HL-60 (cell line): ENCODE measurements around the gene RNASE12.
A peak's percentile ranks its signal among the peaks of the same experiment; 100 is the strongest.

Experiments
- DNase-seq, 2 experiments: peaks; one replicate each; pipeline ENCODE4 v3.0.0-alpha.2; 2010 to 2020; ENCODE audit warnings: low read depth in 1 of 2, low spot score in 1 of 2
- H3K27ac ChIP-seq: fragments of 250-450 bp; sonication (Bioruptor Pico); replicated peaks from 2 replicates; pipeline ENCODE4 v1.5.1; 2020; ENCODE audit warnings: mild to moderate bottlenecking, moderate library complexity
- H3K27me3 ChIP-seq: fragments of 250-450 bp; sonication (Bioruptor Pico); 2 replicates; pipeline ENCODE4 v1.5.1; 2021; ENCODE audit warnings: mild to moderate bottlenecking, moderate library complexity; ENCODE audit not compliant: insufficient read depth, poor library complexity, severe bottlenecking
- H3K4me3 ChIP-seq: replicated peaks from 2 replicates; pipeline ENCODE4 v1.5.1; 2011; ENCODE audit warnings: mild to moderate bottlenecking, control low read depth, low read length; ENCODE audit not compliant: insufficient read depth
- GABPA ChIP-seq: IDR thresholded peaks from 2 replicates; pipeline ENCODE4 v1.6.1; 2012; ENCODE audit warnings: low read depth
- POLR2AphosphoS5 ChIP-seq: IDR thresholded peaks from 2 replicates; pipeline ENCODE4 v1.6.1; 2012; ENCODE audit warnings: low read depth
- SPI1 ChIP-seq: IDR thresholded peaks from 2 replicates; pipeline ENCODE4 v1.6.1; 2012; ENCODE audit warnings: low read depth, mild to moderate bottlenecking, borderline replicate concordance
- TF ChIP-seq, protein P1 (sequence below): IDR thresholded peaks from one replicate; pipeline ENCODE4 v1.5.1; 2011; ENCODE audit warnings: low read length, control low read depth, inconsistent platforms; ENCODE audit not compliant: insufficient read depth
- TF ChIP-seq, protein P2 (sequence below): IDR thresholded peaks from 2 replicates; pipeline ENCODE4 v1.6.1; 2012; ENCODE audit warnings: low read depth; ENCODE audit not compliant: insufficient replicate concordance

Gene RNASE12

DNA sequence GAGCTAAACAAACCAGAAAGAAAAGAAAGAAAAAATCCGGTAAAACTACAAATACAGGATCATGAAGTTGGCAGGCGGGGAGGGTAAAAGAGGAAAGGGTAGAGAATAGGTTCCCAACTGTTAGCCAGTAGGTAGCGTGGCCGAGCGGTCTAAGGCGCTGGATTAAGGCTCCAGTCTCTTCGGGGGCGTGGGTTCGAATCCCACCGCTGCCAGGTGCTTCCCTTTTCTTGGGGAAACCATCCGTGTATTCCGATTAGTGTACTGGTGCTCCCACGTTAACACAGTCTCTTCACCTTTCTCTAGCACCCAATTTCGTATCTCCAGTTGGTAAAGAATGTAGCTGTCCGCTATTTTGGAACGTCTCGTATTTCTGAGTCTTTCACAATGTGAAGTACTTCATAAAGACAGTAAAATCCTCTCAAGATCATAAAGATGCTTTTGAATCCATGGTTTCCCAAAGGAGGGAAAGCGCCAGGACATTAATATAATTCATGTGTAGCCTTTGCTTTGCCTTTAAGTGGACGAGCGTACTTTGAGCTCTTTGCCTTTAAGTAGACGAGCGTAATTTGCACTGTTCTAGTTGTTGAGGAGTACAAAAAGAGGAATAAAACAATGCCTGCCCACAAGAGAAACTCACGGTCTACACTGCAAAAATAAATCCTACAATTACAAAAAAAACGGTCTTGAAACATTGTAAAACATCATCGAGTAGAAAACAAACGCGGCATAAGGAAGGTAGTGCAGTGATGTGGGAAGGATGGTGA, 19.0 kb upstream of the RNASE12 start:
- H3K4me3 ChIP-seq, result peak overlapping the region; percentile 86
- no peaks in the 10 kb centered on the region for H3K27me3 ChIP-seq
- TF ChIP-seq, protein P1, sequence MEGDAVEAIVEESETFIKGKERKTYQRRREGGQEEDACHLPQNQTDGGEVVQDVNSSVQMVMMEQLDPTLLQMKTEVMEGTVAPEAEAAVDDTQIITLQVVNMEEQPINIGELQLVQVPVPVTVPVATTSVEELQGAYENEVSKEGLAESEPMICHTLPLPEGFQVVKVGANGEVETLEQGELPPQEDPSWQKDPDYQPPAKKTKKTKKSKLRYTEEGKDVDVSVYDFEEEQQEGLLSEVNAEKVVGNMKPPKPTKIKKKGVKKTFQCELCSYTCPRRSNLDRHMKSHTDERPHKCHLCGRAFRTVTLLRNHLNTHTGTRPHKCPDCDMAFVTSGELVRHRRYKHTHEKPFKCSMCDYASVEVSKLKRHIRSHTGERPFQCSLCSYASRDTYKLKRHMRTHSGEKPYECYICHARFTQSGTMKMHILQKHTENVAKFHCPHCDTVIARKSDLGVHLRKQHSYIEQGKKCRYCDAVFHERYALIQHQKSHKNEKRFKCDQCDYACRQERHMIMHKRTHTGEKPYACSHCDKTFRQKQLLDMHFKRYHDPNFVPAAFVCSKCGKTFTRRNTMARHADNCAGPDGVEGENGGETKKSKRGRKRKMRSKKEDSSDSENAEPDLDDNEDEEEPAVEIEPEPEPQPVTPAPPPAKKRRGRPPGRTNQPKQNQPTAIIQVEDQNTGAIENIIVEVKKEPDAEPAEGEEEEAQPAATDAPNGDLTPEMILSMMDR, result no peak
- TF ChIP-seq SPI1, result no peak
- TF ChIP-seq POLR2AphosphoS5, result no peak
- no peak for TF ChIP-seq GABPA
- TF ChIP-seq, protein P2, sequence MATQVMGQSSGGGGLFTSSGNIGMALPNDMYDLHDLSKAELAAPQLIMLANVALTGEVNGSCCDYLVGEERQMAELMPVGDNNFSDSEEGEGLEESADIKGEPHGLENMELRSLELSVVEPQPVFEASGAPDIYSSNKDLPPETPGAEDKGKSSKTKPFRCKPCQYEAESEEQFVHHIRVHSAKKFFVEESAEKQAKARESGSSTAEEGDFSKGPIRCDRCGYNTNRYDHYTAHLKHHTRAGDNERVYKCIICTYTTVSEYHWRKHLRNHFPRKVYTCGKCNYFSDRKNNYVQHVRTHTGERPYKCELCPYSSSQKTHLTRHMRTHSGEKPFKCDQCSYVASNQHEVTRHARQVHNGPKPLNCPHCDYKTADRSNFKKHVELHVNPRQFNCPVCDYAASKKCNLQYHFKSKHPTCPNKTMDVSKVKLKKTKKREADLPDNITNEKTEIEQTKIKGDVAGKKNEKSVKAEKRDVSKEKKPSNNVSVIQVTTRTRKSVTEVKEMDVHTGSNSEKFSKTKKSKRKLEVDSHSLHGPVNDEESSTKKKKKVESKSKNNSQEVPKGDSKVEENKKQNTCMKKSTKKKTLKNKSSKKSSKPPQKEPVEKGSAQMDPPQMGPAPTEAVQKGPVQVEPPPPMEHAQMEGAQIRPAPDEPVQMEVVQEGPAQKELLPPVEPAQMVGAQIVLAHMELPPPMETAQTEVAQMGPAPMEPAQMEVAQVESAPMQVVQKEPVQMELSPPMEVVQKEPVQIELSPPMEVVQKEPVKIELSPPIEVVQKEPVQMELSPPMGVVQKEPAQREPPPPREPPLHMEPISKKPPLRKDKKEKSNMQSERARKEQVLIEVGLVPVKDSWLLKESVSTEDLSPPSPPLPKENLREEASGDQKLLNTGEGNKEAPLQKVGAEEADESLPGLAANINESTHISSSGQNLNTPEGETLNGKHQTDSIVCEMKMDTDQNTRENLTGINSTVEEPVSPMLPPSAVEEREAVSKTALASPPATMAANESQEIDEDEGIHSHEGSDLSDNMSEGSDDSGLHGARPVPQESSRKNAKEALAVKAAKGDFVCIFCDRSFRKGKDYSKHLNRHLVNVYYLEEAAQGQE, result no peak
- peak; percentile 82 to 83 for DNase-seq
- H3K27ac ChIP-seq, result peak overlapping the region; percentile 58

DNA sequence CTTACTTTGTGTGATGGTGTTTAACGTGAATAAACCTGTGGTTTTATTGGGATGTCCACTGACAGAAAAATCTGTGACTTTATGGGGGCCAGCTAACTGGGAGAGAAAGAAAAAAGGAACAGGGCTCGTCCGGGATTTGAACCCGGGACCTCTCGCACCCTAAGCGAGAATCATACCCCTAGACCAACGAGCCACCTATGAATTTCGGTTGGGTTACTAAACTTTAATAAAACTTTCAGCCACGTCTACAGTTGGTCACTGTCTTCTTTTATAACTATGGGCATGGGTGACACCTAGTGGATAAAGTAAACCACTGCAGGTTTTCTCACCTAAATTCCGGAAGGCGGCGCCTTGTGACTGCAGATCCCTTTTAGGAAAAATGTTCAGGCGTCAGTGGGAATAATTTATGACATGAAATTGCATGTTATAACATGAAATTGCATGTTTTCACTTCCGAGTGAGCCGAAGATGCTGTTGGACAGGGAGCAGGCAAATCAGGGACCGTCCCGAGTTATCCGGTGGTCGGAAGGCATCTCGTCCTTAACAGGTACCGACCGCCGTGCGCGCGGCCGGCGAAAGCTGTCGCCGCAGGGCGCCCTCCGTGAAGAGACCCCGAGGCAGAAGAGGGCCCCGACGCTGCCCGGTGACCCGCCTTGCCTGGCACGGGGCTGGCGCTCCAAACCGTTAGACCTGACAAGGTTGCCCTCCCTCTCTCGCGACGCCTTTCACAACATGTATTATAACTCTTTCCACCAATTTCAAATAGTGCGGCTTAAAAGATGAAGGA, 18.2 kb upstream of the RNASE12 start:
- TF ChIP-seq, protein P1, result peak; percentile 66
- TF ChIP-seq GABPA, result no peak
- H3K4me3 ChIP-seq, result peak overlapping the region; percentile 86
- no peaks in the 10 kb centered on the region for H3K27me3 ChIP-seq
- peak; percentile 76 to 81 for DNase-seq
- H3K27ac ChIP-seq, result peak overlapping the region; percentile 58

DNA sequence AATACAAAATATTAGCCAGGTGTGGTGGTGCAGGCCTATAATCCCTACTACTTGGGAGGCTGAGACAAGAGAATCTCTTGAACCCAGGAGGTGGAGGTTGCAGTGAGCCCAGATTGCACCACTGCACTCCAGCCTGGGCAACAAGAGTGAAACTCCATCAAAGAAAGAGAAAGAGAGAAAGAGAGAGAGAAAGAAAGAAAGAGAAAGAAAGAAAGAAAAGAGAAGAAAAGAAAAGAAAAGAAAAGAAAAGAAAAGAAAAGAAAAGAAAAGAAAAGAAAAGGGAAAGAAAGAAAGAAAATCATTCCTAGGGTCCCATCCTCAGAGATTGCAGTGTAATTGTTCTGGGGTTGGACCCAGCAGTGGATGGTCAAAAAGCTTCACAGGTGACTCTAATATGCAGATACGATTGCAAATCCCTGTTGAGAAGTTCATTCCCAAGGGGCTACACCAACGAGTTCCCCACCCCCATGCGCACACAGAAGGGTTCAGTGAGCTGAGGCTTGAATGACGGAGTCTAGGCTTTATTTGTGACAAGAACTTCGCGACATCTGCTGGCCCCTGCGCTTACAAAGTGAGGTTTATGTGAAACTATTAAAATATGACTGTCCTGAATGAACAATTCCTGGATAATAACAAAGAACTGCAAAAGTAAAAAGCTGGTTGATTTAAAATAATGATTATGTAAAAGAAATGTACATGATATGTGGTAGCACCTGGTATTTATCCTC, 17.4 kb upstream of the RNASE12 start:
- Histone ChIP-seq H3K4me3 (no peak overlapping the region), H3K27me3 (no peaks in the 10 kb centered on the region), H3K27ac (no peak overlapping the region)
- TF ChIP-seq, protein P1, result no peak
- TF ChIP-seq POLR2AphosphoS5 (no peak), SPI1 (no peak), GABPA (no peak)
- TF ChIP-seq, protein P2, result no peak
- DNase-seq, result no peak
